Measurements from ENCODE around the gene C1QTNF8. TPM values are rescaled to one million over a fixed set of nuclear protein-coding genes. Genes with fewer than 3 reads are reported as not detected.

The C1QTNF8 gene
- total and polyA plus RNA-seq, 4 donors: 1.2 to 1.4 TPM; not detected in 2

DNA sequence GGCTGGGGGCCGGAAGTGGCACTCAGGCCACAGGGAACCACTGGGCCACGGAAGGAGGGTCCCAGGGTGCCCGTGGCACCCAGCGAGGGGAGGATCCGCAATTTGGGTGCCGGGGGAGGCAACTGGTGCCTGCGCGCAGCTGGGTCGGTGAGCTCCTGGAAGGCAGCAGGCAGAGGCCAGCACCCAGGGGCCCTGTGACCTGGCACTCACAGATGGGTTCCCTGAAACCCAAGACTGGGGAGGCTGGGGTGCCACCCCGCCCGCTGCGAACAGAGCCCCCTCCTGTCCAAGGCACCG, 22.8 kb downstream of the C1QTNF8 start:
- no peaks in the 10 kb centered on the region for H3K36me3 ChIP-seq (ENCODE audit: control insufficient read depth in 1 of 2, insufficient read depth in 2 of 2, low read length in 1 of 2)
- H3K4me1 ChIP-seq (ENCODE audit: control insufficient read depth in 1 of 2, insufficient read depth in 2 of 2, low read length in 2 of 2): no peaks in the 10 kb centered on the region
- no peaks in the 10 kb centered on the region for H3K9me3 ChIP-seq (ENCODE audit: control insufficient read depth, low read length)
- no peak for ATAC-seq (ENCODE audit: low FRiP score)
- H3K27me3 ChIP-seq (ENCODE audit: control insufficient read depth in 1 of 2, insufficient read depth in 2 of 2, low read length in 1 of 2): no peaks in the 10 kb centered on the region
- no peak overlapping the region for H3K27ac ChIP-seq (ENCODE audit: low read depth in 1 of 2, low read length in 2 of 2)
- WGBS, 2 donors: 66 to 71% methylated on average over 13 of the region's 13 CpGs
- intact Hi-C loops (cut with DNase I): no loop called here
- H3K4me3 ChIP-seq (ENCODE audit: low read length in 2 of 2): no peak overlapping the region
- no peak for DNase-seq

GRCh38 chr16:1072526-1073261, 23.4 kb downstream of the C1QTNF8 start, which contains the start of gene SSTR5:
Gene SSTR5 (plus strand): TSS chr16:1072747. CDS start chr16:1078869, 6,122 bp downstream.
- H3K4me1 ChIP-seq (ENCODE audit: control insufficient read depth in 1 of 2, insufficient read depth in 2 of 2, low read length in 2 of 2): no peaks in the 10 kb centered on the region
- 7 to 12% methylated on average over 21 to 59 of the region's 59 CpGs for WGBS, 2 donors
- H3K27me3 ChIP-seq (ENCODE audit: control insufficient read depth in 1 of 2, insufficient read depth in 2 of 2, low read length in 1 of 2): no peaks in the 10 kb centered on the region
- no peak within 1 kb of the TSS for H3K4me3 ChIP-seq (ENCODE audit: low read length in 2 of 2)
- DNase-seq (no peak), ATAC-seq (ENCODE audit: low FRiP score) (no peak)
- no peak within 1 kb of the TSS for H3K27ac ChIP-seq (ENCODE audit: low read depth in 1 of 2, low read length in 2 of 2)
- H3K9me3 ChIP-seq (ENCODE audit: control insufficient read depth, low read length): no peaks in the 10 kb centered on the region
- intact Hi-C loops (cut with DNase I): no loop called here
- no peaks in the 10 kb centered on the region for H3K36me3 ChIP-seq (ENCODE audit: control insufficient read depth in 1 of 2, insufficient read depth in 2 of 2, low read length in 1 of 2)

DNA sequence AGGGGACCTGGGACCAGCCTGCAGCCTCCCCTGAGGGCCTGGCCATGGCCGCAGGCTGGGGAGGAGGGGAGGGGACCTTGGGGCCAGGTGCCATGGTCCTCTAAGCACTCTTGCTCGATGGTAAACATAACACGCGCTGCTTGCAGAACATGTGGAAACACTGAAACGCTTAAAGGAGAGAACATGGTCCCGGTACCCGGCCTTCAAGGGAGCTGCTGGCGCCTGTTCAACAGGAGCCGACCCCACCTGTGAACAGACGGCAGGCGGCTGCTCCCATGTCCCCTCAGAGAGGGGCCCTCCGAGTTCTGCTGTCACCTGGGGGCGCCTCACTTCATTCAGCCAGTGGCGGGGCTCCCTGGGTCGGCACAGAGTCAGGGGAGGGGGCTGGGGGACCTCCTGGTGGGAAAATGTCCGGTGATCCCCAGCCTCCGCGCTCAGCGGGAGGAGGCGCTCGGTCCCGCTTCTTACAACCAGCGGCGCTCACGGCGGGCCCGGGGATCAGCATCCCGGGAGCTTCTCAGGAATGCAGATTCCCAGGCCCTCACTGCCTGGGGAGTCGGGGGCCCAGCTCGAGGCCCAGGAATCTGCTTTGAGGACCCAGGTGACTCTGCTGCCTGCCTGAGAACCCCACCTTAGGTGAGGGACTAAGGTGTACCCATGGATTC, 24.4 kb downstream of the C1QTNF8 start:
- DNase-seq (no peak), ATAC-seq (ENCODE audit: low FRiP score) (no peak)
- no peak overlapping the region for H3K27ac ChIP-seq (ENCODE audit: low read depth in 1 of 2, low read length in 2 of 2)
- no peaks in the 10 kb centered on the region for H3K27me3 ChIP-seq (ENCODE audit: control insufficient read depth in 1 of 2, insufficient read depth in 2 of 2, low read length in 1 of 2)
- H3K9me3 ChIP-seq (ENCODE audit: control insufficient read depth, low read length): no peaks in the 10 kb centered on the region
- intact Hi-C loops (cut with DNase I): no loop called here
- no peaks in the 10 kb centered on the region for H3K4me1 ChIP-seq (ENCODE audit: control insufficient read depth in 1 of 2, insufficient read depth in 2 of 2, low read length in 2 of 2)
- no peak overlapping the region for H3K4me3 ChIP-seq (ENCODE audit: low read length in 2 of 2)
- 5 to 7% methylated on average over 30 of the region's 30 CpGs for WGBS, 2 donors
- no peaks in the 10 kb centered on the region for H3K36me3 ChIP-seq (ENCODE audit: control insufficient read depth in 1 of 2, insufficient read depth in 2 of 2, low read length in 1 of 2)

- Histone ChIP-seq H3K27ac (ENCODE audit: low read depth in 1 of 2, low read length in 2 of 2) (no peak overlapping the region), H3K36me3 (ENCODE audit: control insufficient read depth in 1 of 2, insufficient read depth in 2 of 2, low read length in 1 of 2) (no peaks in the 10 kb centered on the region), H3K4me3 (ENCODE audit: low read length in 2 of 2) (no peak overlapping the region), H3K27me3 (ENCODE audit: control insufficient read depth in 1 of 2, insufficient read depth in 2 of 2, low read length in 1 of 2) (no peaks in the 10 kb centered on the region), H3K4me1 (ENCODE audit: control insufficient read depth in 1 of 2, insufficient read depth in 2 of 2, low read length in 2 of 2) (no peaks in the 10 kb centered on the region), H3K9me3 (ENCODE audit: control insufficient read depth, low read length) (no peaks in the 10 kb centered on the region)
- intact Hi-C loops (cut with DNase I): no loop called here
- DNase-seq: no peak
- 23 to 34% methylated on average over 16 of the region's 16 CpGs for WGBS, 2 donors
- no peak for ATAC-seq (ENCODE audit: low FRiP score)
These were observed 25.1 kb downstream of the C1QTNF8 start for GRCh38 chr16:1070864-1071408.

DNA sequence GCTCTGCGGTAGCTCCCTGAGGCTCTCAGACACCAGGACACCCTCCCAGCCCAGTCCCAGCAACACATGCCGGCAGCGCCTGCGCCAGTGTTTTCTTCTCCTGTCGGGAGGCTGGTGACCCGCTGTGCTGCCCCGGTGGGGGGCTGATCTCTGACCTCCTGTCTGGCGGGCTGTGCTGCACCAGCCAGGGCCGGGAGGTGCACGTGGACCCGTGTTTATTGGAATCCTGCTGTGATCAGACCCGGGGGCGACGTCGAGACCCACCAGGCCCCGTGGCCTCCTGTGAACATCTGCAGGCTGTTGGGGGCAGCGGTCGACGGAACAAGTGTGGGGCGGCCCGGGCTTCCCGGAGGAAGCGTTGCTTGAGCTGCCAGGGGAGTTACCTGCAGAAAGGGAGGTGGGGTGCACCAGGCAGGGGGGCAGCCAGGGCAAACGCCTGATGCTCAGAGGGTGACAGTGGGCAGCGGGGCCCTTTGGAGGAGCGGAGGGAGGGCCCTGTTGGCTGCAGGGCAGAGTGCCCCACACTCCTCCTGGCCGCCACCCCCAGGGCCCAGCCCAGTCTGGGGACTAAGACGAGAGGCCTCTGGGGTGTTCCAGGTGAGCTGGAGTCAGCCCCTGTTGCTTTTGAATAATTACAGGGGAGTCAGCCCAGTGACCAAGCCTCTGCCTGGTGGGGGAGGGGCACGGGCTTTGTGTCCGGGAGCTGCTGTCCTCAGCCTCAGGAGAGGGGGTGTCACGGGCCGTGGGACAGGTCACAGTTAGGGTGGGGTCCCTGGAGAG, 25.8 kb downstream of the C1QTNF8 start:
- Histone ChIP-seq H3K4me3 (ENCODE audit: low read length in 2 of 2) (no peak overlapping the region), H3K9me3 (ENCODE audit: control insufficient read depth, low read length) (no peaks in the 10 kb centered on the region), H3K27ac (ENCODE audit: low read depth in 1 of 2, low read length in 2 of 2) (no peak overlapping the region), H3K36me3 (ENCODE audit: control insufficient read depth in 1 of 2, insufficient read depth in 2 of 2, low read length in 1 of 2) (no peaks in the 10 kb centered on the region), H3K4me1 (ENCODE audit: control insufficient read depth in 1 of 2, insufficient read depth in 2 of 2, low read length in 2 of 2) (no peaks in the 10 kb centered on the region), H3K27me3 (ENCODE audit: control insufficient read depth in 1 of 2, insufficient read depth in 2 of 2, low read length in 1 of 2) (no peaks in the 10 kb centered on the region)
- no peak for DNase-seq
- intact Hi-C loops (cut with DNase I): no loop called here
- ATAC-seq (ENCODE audit: low FRiP score): no peak
- 14 to 21% methylated on average over 32 of the region's 32 CpGs for WGBS, 2 donors

GRCh38 chr16:1069154-1069553, 26.9 kb downstream of the C1QTNF8 start:
- WGBS, 2 donors: 86 to 89% methylated on average over 7 of the region's 7 CpGs
- DNase-seq (no peak), ATAC-seq (ENCODE audit: low FRiP score) (no peak)
- H3K27me3 ChIP-seq (ENCODE audit: control insufficient read depth in 1 of 2, insufficient read depth in 2 of 2, low read length in 1 of 2): no peaks in the 10 kb centered on the region
- intact Hi-C loops (cut with DNase I): no loop called here
- H3K4me3 ChIP-seq (ENCODE audit: low read length in 2 of 2): no peak overlapping the region
- H3K4me1 ChIP-seq (ENCODE audit: control insufficient read depth in 1 of 2, insufficient read depth in 2 of 2, low read length in 2 of 2): no peaks in the 10 kb centered on the region
- no peaks in the 10 kb centered on the region for H3K36me3 ChIP-seq (ENCODE audit: control insufficient read depth in 1 of 2, insufficient read depth in 2 of 2, low read length in 1 of 2)
- H3K27ac ChIP-seq (ENCODE audit: low read depth in 1 of 2, low read length in 2 of 2): no peak overlapping the region
- no peaks in the 10 kb centered on the region for H3K9me3 ChIP-seq (ENCODE audit: control insufficient read depth, low read length)

- 57 to 58% methylated on average over 18 of the region's 18 CpGs for WGBS, 2 donors
- H3K4me1 ChIP-seq (ENCODE audit: control insufficient read depth in 1 of 2, insufficient read depth in 2 of 2, low read length in 2 of 2): no peaks in the 10 kb centered on the region
- intact Hi-C loops (cut with DNase I): no loop called here
- H3K4me3 ChIP-seq (ENCODE audit: low read length in 2 of 2): no peak overlapping the region
- no peaks in the 10 kb centered on the region for H3K36me3 ChIP-seq (ENCODE audit: control insufficient read depth in 1 of 2, insufficient read depth in 2 of 2, low read length in 1 of 2)
- H3K27me3 ChIP-seq (ENCODE audit: control insufficient read depth in 1 of 2, insufficient read depth in 2 of 2, low read length in 1 of 2): no peaks in the 10 kb centered on the region
- no peak overlapping the region for H3K27ac ChIP-seq (ENCODE audit: low read depth in 1 of 2, low read length in 2 of 2)
- H3K9me3 ChIP-seq (ENCODE audit: control insufficient read depth, low read length): no peaks in the 10 kb centered on the region
- ATAC-seq (ENCODE audit: low FRiP score): no peak
- no peak for DNase-seq
These were observed 27.6 kb downstream of the C1QTNF8 start for GRCh38 chr16:1068451-1068850.

GRCh38 chr16:1067629-1068028, 28.4 kb downstream of the C1QTNF8 start:
- no peak overlapping the region for H3K4me3 ChIP-seq (ENCODE audit: low read length in 2 of 2)
- H3K27me3 ChIP-seq (ENCODE audit: control insufficient read depth in 1 of 2, insufficient read depth in 2 of 2, low read length in 1 of 2): no peaks in the 10 kb centered on the region
- DNase-seq (no peak), ATAC-seq (ENCODE audit: low FRiP score) (no peak)
- H3K36me3 ChIP-seq (ENCODE audit: control insufficient read depth in 1 of 2, insufficient read depth in 2 of 2, low read length in 1 of 2): no peaks in the 10 kb centered on the region
- H3K4me1 ChIP-seq (ENCODE audit: control insufficient read depth in 1 of 2, insufficient read depth in 2 of 2, low read length in 2 of 2): no peaks in the 10 kb centered on the region
- no peaks in the 10 kb centered on the region for H3K9me3 ChIP-seq (ENCODE audit: control insufficient read depth, low read length)
- 68% methylated on average over 15 of the region's 15 CpGs for WGBS, 2 donors
- no peak overlapping the region for H3K27ac ChIP-seq (ENCODE audit: low read depth in 1 of 2, low read length in 2 of 2)
- intact Hi-C loops (cut with DNase I): no loop called here
